Measurements from ENCODE around the gene TBPL1. TPM values are rescaled to one million over a fixed set of nuclear protein-coding genes. Genes with fewer than 3 reads are reported as not detected.

The TBPL1 gene
- polyA plus RNA-seq, 1 donor, result 53.9 TPM

DNA sequence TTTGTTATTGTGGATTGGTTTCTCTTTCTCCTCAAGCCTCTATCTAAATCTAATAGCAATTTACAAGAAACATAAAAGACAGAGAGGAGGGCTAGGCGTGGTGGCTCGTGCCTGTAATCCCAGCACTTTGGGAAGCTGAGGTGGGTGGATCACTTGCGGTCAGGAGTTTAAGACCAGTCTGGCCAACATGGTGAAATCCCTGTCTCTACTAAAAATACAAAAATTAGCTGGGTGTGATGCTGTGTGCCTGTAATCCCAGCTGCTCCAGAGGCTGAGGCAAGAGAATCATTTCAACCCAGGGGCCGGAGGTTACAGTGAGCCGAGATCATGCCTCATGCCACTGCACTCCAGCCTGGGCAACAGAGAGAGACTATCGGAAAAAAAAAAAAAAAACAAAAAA, 52.8 kb downstream of the TBPL1 start:
- DNase-seq, result no peak

DNA sequence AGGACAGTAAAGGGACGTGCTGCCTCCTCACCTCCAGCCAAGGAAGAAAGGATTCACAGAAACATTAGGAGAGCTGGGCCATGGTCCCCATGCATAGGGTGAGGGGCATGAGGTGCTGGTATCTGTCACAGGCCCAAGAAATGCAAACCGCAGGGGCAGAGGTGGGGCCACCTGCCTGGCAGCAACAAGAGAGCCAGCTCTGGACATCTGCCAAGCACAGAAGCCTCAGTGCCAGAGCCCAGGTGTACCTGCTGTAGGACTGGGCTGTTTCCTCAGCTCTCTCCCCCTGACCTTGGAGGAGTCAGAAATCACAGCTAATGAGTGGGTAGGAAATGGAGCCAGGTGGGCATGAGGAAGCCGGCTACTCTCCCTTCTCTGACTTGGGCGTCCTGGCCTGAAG, 54.1 kb downstream of the TBPL1 start:
- DNase-seq, result no peak

DNA sequence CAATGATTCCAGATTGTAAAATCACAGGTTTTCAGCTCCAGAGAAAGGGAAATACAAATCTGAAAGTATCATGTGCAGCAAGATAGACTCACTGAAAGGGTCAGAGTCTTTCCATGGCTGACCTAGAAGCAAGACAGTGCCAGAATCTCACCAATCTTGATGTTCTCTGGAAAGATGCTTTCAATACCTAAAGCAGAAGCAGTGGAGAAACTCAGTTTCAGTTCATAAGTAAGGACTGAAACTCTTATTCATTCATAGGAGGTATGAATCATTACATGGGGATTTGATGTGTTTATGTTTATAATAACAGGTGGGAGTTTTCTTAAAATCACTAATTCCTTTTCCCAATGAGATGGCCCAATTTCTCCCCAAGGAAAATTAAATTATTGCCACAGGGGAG, 56.9 kb downstream of the TBPL1 start:
- no peak for DNase-seq

DNA sequence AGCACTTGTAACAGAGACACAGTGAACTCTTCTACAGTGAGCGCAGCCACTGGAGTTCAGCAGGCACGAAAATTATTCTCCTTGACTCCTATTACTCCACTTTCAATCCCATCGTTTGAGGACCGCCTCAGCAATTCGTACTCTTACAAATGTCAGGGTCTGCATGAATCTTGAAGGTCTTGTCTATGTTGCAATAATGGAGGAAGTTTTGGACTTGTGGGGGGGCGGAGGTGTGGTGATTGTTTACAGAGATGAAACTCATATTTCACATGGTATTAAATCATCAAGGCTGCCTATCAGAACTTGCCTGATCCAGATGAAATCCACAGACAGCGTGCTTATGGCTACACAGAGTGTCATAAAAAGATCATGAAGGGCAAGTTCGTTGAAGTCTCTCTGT, 57.4 kb downstream of the TBPL1 start:
- DNase-seq, result no peak

DNA sequence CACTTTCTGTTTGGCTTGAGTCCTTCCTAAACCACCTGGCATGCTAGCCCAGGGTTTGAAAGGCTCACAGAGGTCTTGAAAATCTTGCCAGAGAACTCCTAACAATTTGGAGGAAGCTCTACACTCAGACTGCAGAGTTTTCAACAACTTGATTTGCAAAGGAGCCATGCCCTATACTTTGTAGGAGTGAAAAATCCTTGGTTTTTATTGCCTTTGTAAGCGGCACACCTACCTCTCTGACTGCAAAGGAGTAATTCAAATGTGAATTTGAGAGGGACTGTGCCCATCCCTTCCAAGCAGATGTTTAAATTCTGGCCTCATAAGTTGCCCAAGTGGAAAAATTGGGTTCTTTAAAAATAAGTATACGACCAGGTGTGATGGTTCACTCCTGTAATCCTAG, 58.0 kb downstream of the TBPL1 start:
- DNase-seq, result no peak

DNA sequence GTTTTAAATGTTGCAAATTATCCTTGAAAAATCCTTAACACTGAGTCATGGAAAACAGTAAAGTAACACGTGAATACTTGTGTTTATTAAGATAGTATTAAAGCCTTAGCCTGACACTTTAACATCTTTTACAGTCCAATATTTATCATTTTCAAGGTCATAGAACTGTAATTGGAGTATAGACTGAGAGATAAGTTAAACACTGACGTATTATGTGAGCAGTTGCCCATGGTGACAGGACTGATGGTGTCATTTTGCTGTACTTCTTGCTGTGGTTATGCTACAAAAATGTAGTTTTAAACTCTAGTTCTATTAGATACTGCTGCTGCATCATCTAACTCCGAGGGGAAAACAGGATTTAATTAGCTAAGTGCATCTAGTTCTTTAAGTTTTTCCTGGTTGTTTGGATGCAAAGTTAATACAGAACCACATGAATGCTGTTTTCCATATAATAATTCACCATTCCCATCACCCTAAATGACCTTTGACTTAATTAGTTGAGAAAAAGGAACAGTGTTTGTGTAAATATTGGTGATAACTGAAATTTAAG, 61.6 kb downstream of the TBPL1 start:
- DNase-seq, result no peak

DNA sequence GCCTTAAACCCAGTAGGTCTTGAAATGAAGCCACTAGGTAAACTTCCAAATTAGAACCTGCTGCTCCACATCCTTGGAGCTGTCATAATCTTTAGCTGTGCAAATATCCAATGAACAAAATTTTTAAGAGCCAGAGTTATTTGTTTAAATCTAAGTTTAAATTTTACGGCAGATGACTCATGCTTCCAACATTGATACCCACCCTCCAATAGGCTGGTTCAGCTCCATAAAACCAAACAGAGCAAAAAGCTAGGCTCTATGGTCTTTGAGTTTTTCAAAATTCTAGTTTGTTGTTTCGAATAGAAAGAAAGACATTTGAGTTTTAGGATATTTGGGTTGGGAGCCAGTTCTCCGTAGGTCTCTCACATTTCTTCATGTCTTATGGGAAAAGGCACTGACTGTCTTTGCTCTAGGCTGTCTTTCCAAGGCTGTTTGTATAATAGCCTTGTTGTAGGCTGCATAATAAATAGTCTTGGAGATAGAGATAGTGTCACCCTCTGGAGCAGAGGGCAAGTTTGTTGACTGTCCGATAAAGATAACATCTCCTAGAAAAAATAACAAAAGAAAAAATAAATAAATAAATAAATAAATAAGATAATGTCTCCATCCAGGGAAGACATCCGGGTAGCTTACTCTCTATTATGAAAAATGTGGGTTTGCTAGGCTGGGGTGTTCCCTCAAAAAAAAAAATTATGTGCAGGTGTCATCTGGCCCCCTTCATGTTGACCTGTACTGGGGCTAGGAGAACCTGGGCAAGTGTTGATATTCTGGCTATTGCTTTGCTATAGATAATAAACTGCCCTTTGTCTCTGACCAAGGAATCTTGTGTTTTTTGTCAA, 62.9 kb downstream of the TBPL1 start:
- no peak for DNase-seq

DNA sequence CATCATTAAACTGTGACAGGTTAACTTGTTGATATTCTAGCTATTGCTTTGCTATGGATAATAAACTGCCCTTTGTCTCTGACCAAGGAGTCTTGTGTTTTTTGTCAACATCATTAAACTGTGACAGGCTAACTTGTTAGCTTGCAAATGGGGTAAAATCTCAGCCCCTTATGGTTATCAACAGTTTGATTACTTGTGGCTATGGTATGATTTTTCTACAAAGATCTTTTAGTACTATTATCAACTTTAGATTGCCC, 63.5 kb downstream of the TBPL1 start:
- DNase-seq, result no peak

DNA sequence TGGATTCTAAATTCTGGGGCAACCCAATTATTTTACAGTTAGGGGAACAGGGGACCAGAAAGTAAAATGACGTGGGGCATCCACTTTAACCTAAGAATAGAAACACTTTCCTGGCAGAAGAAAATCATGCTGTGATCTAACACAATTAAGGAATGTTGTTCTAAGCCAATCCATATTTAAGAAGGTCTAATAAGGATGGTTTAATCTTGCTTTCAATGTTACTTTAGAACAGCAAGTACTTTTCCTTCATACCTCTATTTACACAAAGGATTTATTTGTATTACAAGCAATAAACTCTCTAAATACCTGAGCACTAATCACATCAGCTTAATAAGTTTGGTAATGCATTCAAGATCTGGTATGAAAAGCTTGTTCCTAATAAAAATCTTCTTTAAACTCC, 67.0 kb downstream of the TBPL1 start:
- no peak for DNase-seq

DNA sequence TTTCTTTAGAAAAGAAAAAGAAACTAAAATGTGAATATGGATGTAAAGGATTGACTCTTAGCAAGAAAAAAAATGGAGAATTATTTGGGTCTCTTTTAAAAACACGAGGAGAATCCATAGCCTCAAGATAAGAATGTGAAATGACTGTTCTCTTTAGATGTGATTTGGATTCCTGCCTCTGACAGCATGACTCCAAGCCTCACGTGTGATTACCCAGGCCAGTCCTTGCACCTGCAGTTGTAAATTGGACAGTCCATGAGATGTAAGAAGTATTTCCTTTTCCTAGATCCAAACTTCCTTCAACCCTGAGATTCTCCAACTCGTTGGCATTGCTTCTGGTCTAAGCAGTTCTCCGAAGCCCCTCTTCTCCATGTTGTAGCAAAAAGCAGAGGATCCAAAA, 67.5 kb downstream of the TBPL1 start:
- DNase-seq, result no peak

DNA sequence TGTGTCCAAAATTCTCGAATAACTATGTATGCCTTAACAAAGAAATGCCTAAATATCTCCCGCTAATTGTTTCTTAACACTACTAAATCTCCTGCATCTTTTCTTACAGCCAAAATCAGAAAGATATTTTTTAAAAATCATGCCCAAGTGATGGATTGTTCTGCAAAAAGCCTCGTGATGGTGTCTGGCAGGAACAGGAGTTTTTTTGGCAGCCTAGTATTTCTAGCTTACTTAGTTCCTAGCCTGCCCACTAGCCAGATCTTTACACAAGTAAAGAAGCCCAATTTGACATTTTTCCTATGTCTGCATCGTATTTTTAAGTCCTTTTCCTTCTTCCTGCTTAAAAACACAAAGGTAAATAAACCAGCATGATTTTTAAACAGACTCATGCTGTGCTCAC, 67.9 kb downstream of the TBPL1 start:
- DNase-seq, result no peak

DNA sequence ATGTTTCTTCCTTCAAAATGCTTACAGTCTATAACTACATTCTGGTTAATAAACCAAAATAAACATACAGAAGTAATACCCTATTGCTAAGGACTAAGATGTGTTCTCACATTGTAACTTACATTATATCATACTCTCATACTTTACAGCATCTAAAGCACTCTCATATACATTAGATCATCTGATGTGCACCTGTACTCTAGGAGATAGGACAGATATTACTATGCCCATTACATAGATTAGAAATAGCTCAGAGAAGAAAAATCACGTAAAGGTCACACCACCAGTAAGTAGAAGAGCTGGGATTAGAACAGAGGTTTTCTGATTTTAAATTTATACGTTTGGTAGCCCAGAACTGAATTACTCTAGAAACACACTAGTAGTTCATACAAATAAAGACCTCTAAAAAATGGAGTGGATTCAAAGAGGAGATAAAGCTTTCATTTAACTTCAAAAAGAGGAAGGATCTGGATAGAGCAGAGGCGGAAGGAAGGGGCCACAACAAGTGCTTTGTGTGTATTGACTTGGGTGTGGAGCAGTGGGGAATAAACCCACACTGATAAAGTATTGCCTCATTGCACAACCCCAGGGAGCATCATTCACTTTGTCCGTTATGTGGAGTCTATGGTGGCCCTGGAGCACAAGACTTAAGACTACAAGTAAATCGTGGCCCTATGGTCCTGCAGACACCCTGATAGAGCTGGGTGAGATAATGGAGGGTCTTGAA, 68.5 kb downstream of the TBPL1 start:
- DNase-seq, result no peak

DNA sequence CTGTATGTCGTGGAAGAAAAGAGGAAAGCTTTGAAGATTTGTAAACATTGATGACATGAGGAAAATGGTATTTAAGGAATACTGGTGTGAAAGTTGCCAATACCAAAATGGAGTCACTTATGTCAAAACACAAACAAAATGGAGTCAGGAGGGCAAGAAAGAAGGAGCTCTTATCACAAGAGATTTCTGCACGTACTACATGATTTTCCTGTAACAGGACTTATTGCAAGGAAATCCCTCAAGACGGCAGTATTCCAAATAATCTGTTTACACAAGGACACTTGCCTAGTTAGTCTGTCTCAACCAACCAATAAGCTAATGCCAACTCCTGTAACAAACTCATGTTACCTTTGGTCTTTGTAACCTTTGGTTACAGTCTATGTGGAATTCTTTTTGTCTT, 69.6 kb downstream of the TBPL1 start:
- no peak for DNase-seq

DNA sequence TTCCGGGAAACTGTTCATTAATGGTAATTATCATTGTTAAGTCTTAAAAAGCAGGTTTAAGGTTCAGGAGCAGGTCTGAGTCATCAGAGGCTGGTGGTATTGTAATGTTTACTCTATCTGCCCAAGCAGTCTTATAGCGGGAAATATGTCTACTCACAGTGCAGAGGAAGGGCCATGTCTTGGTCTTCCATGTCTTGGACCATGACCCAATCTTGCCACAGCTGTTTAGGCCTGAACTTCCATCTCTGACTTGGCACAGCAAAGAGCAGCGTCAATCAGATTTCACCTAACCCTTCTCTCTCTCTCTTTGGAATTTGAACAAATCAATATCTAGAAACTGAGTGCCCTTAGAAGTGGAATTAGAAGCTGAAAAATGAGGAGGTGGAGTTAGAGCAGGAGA, 73.6 kb downstream of the TBPL1 start:
- DNase-seq, result no peak

DNA sequence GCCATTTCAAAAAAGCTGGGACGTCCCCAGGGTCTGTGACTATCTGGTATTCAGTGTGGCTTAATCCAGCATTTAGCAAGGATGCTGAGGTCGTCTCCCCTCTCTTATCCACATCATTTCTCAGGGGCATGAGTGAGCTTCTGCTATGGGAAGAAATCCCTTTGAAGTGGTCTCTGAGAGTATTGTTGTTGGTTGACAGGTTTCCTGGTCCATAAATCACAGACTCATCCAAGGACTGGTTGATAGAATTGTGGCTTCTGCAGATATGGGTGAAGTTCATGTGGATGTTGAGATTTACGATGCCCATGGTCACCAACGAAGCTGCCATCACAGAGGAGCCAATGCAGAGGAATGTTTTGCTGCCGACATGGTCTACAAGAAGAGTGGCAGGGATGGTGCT, 75.4 kb downstream of the TBPL1 start:
- DNase-seq, result no peak

DNA sequence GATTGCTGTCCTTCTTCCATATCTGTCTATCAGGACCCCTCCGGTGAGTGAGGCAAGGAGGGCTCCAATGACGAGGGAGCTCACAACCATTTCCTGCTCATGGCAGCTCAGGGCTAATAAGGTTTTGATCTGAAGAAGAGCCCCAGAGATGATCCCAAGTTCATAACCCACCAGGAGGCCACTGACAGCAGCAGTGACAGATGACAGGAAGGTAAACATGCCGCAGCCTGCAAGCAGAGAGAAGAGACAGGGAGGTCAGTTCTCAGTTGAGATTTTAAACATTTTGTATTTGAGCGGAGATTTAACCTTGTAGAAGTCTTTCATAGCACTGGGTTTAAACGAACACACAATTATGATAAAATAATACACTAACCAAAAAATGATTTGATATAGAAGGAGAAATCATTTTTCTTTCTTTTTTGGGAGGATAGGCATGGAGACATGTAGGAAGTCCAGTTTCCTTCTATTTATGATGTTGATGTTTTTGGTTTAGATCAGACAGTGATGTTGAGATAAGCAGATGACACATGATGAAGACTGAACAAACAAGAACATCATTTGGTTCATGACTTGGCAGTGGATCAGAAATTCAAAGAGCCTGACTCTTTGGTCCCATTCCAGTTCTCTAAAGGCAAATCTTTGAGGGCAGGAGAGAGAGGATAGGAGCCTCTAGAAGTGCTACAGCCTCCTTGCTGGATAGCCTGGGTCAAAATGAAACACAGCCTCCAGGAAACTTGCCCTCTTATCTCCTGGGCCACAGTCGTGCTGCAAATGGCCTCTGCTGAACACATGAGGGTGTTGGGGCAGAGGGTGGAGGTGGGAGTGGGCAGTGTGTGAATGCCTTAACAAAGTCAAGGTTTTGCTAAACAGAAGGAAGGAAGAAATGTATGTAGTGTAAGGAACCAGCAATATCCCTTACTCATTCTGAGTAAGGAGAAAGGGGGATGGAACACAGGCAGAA, 76.8 kb downstream of the TBPL1 start:
- no peak for DNase-seq

DNA sequence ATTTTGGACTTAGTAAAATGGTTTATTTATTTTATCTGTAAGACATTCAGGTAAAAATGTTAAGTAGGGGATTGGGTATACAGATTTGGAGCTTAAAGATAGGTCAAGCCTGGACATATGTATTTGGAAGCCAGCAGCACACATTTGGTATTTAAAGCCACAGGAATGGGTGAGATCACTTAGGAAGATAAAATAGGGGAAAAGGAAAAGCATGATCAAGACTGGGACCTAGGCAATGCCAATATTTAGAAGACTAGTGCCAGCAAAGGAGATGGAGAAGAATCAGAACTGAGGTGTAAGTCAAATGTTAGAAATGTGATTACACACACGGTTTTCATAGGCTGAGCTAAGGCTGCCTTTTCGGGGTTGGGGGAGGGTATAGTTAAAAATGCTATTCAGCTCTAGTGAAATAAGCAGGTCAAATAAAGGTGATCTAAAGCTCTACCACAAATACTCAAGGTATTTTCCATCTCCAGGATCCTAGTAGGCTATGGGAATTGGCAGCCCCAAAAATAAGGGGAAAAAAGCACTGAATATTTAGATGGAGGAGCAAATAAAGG, 78.8 kb downstream of the TBPL1 start:
- no peak for DNase-seq

DNA sequence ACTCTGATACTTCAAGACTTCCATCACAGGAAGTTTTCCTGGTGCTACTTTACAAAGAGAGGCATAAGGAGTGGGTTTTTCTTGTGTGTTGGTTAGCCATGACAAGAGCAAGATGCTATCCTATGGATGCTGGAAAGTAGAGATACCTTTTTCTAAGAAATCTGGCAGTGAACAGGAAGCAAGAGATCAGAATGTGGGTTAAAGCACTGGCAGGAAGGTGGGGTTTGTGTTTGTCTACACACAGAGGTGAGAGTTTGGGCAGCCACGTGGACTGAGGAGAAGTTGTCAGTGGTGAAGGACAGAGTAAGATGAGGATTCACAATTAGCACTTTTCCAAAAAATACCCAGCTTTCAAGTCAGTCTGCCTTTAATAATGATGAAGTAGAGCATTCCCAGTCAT, 81.5 kb downstream of the TBPL1 start:
- no peak for DNase-seq

DNA sequence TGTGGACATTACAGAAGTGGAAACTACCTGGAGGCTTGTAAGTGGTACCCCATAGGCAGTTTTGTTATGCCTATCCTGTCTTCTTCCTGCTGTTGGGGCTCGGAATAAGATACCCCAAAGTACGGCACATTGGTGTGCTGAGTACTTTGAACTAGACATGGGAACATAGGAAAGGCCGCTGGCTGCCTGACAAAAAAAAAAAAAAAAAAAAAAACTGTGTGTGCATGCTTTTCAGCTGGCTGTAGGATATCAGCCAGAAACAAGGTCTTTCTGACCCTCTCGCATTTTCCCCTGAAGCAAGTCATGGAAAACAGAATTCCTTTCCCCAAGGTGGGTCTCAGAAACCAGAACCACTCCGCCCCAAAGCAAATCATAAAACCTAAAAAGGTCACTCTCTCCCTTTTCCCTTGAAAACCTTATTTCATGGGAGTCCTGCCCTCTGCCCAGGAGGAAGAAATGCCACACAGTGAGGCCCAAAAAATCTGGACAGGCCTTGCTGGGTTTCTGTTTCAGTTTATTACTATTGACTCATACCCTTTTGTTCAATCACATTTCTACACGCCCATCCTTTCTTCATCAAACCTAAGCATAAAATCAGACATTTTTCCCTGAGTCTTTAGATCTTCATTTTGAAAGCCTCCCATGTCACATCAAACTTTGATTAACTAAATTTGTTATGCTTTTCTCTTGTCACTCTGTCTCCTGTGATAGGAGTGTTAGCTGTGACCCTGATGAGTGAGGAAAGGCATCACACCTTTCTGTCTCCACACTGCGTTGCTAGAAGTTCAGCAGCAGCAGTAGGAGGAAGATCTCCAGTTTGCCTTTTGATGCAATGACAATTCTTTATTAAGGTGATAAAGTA, 82.2 kb downstream of the TBPL1 start:
- no peak for DNase-seq

DNA sequence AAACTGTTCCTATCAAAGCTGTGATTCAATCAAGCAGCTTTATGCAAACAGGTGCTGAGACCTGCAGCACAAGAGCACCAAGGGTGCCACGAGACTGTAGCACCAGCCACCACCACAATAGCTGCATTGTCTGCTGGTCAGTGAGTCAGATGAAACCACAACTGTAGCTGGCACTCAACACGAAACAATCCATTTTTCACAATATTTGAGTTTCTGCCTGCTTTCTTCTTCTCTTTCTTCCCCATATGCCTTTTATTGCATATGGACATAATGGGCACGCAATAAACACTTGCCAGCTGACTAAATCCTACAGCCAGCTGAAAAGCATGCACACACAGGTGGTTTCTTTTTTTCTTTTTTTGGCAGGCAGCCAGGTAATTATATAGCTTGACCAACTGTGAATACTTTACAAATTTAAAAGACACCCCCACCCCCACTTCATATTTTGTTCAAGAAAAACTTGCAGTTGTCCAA, 82.8 kb downstream of the TBPL1 start:
- DNase-seq, result no peak

DNA sequence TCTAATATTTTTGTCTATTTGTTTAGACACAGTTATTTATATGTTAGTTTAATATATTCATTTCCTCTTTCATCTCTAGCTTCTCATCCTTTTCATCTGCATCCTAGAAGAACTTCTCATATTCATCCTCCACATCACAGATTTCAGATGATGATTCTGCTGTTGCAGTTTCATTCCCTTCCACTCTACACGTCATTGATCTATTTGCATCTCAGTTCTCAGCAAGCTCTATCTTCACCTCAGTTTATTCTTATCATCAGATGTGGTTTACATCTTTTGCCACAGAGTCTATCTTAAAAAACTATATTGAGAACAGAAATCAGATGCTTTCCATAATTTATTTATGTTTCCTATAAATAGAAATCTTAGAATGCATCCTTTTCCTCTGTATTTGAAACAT, 86.1 kb downstream of the TBPL1 start:
- no peak for DNase-seq
